DOHH2 (cell line): ENCODE results near the gene LRRC71.

Source experiments
- H3F3A ChIP-seq: fragments of 200-600 bp; sonication (generic), shearing (Covaris generic); 2 replicates; pipeline ENCODE4 v1.6.0; 2016; ENCODE audit warnings: antibody characterized with exemption, mild to moderate bottlenecking; ENCODE audit not compliant: control insufficient read depth, insufficient read depth
- H3K27ac ChIP-seq: fragments of 200-600 bp; sonication (generic); 2 replicates; pipeline ENCODE4 v1.5.1; 2014; ENCODE audit warnings: low read depth, mild to moderate bottlenecking, low read length, moderate library complexity
- H3K27me3 ChIP-seq: fragments of 200-600 bp; sonication (generic); 2 replicates; pipeline ENCODE4 v1.6.1; 2014; ENCODE audit warnings: mild to moderate bottlenecking, low read length, mixed read lengths; ENCODE audit not compliant: control insufficient read depth
- H3K36me3 ChIP-seq: fragments of 200-600 bp; sonication (generic); 2 replicates; pipeline ENCODE4 v1.6.1; 2014; ENCODE audit warnings: mild to moderate bottlenecking, low read length, moderate library complexity, mixed read lengths; ENCODE audit not compliant: control insufficient read depth
- H3K4me1 ChIP-seq: fragments of 200-600 bp; sonication (generic); 2 replicates; pipeline ENCODE4 v1.6.1; 2014; ENCODE audit warnings: mild to moderate bottlenecking, low read length, mixed read lengths; ENCODE audit not compliant: control insufficient read depth
- H3K4me2 ChIP-seq: fragments of 200-600 bp; sonication (generic); 2 replicates; pipeline ENCODE4 v1.6.0; 2014; ENCODE audit warnings: mild to moderate bottlenecking, low read length, moderate library complexity
- H3K4me3 ChIP-seq: fragments of 200-600 bp; sonication (generic); 2 replicates; pipeline ENCODE4 v1.5.1; 2014; ENCODE audit warnings: mild to moderate bottlenecking, low read length, mixed read lengths
- H3K79me2 ChIP-seq: fragments of 200-600 bp; sonication (generic); 2 replicates; pipeline ENCODE4 v1.6.1; 2014; ENCODE audit warnings: mild to moderate bottlenecking, low read length, mixed read lengths; ENCODE audit not compliant: control insufficient read depth
- H3K9me2 ChIP-seq: fragments of 200-600 bp; sonication (generic); replicated peaks from 2 replicates; pipeline ENCODE4 v1.6.1; 2014; ENCODE audit warnings: mild to moderate bottlenecking, low read length, mixed read lengths; ENCODE audit not compliant: control insufficient read depth
- H3K9me3 ChIP-seq: fragments of 200-600 bp; sonication (generic); 2 replicates; pipeline ENCODE4 v1.6.1; 2014; ENCODE audit warnings: antibody characterized with exemption, low read length, mixed read lengths; ENCODE audit not compliant: control insufficient read depth, insufficient read depth
- H4K20me1 ChIP-seq: fragments of 200-600 bp; sonication (generic); 2 replicates; pipeline ENCODE4 v1.6.0; 2014; ENCODE audit warnings: low read depth, mild to moderate bottlenecking, antibody characterized with exemption, low read length, moderate library complexity; ENCODE audit not compliant: control insufficient read depth, insufficient read depth
- EZH2phosphoT487 ChIP-seq: fragments of 200-600 bp; sonication (generic); IDR thresholded peaks from 2 replicates; pipeline ENCODE4 v1.6.1; 2017; ENCODE audit warnings: borderline replicate concordance, mild to moderate bottlenecking, antibody characterized with exemption, low read length, moderate library complexity, mixed read lengths
- TF ChIP-seq, protein P1 (sequence below): fragments of 200-600 bp; sonication (generic); IDR thresholded peaks from one replicate; pipeline ENCODE4 v1.5.1; 2014; ENCODE audit warnings: antibody characterized with exemption, mild to moderate bottlenecking, low read depth, low read length; ENCODE audit not compliant: poor library complexity, severe bottlenecking

Gene LRRC71

GRCh38 chr1:156970017-156970416, 49.6 kb downstream of the LRRC71 start:
- Histone ChIP-seq H3K27ac (no peak overlapping the region), H4K20me1 (no peaks in the 10 kb centered on the region), H3F3A (no peaks in the 10 kb centered on the region), H3K27me3 (no peaks in the 10 kb centered on the region), H3K4me3 (no peak overlapping the region), H3K4me2 (no peak overlapping the region), H3K79me2 (no peaks in the 10 kb centered on the region), H3K9me2 (no peaks in the 10 kb centered on the region), H3K4me1 (no peaks in the 10 kb centered on the region), H3K9me3 (no peaks in the 10 kb centered on the region), H3K36me3 (no peaks in the 10 kb centered on the region)
- TF ChIP-seq, protein P1, sequence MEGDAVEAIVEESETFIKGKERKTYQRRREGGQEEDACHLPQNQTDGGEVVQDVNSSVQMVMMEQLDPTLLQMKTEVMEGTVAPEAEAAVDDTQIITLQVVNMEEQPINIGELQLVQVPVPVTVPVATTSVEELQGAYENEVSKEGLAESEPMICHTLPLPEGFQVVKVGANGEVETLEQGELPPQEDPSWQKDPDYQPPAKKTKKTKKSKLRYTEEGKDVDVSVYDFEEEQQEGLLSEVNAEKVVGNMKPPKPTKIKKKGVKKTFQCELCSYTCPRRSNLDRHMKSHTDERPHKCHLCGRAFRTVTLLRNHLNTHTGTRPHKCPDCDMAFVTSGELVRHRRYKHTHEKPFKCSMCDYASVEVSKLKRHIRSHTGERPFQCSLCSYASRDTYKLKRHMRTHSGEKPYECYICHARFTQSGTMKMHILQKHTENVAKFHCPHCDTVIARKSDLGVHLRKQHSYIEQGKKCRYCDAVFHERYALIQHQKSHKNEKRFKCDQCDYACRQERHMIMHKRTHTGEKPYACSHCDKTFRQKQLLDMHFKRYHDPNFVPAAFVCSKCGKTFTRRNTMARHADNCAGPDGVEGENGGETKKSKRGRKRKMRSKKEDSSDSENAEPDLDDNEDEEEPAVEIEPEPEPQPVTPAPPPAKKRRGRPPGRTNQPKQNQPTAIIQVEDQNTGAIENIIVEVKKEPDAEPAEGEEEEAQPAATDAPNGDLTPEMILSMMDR = peak; percentile 39
- TF ChIP-seq EZH2phosphoT487 = no peak

DNA sequence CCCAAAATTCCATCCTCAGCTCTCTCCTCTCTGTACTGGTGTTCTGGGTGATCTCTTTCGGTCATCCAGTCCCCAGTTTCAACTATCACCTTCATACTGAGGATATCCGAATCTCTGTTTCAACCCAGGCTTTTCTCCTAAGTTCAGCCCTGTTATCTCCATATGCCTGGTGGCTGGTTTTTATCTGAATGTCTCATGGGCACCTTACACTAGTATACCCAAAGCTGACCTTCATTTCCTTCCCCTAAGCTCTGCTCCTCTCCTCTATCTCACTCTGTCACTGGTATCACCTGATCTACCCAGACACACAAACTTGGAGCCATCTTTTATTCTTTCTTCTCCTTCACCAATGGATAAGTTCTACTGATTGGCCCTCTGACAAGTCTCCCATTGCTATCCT, 53.0 kb downstream of the LRRC71 start:
- Histone ChIP-seq H3K4me2 (no peak overlapping the region), H4K20me1 (no peaks in the 10 kb centered on the region), H3K27ac (no peak overlapping the region), H3F3A (no peaks in the 10 kb centered on the region), H3K9me3 (no peaks in the 10 kb centered on the region), H3K9me2 (no peaks in the 10 kb centered on the region), H3K4me1 (no peaks in the 10 kb centered on the region), H3K4me3 (no peak overlapping the region), H3K27me3 (no peaks in the 10 kb centered on the region), H3K36me3 (peaks cover 9% of the 10 kb centered on the region), H3K79me2 (no peaks in the 10 kb centered on the region)
- TF ChIP-seq, protein P1 = no peak
- TF ChIP-seq EZH2phosphoT487 = no peak

DNA sequence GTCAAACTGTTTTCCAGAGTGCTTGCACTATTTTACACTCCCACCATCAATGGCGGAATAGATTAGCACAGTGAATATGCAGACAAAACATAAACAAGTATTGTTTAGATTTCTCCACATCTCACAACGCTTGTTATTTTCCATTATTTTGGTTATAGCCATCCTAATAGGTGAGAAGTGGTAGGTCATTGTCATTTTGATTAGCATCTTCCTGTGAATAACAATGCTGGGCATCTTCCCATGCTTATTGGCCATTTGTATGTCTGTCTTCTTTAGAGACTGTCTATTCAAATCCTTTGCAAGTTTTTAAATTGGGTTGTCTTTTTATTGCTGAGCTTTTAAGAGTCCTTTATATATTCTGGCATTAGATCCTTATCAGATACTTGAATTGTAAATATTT, 54.7 kb downstream of the LRRC71 start:
- no peaks in the 10 kb centered on the region for H3F3A ChIP-seq
- no peak for TF ChIP-seq EZH2phosphoT487
- TF ChIP-seq, protein P1 = no peak
- H3K27me3 ChIP-seq = no peaks in the 10 kb centered on the region
- no peaks in the 10 kb centered on the region for H3K9me3 ChIP-seq
- no peaks in the 10 kb centered on the region for H4K20me1 ChIP-seq
- H3K4me3 ChIP-seq = no peak overlapping the region
- peaks cover 9% of the 10 kb centered on the region for H3K36me3 ChIP-seq
- no peak overlapping the region for H3K4me2 ChIP-seq
- H3K27ac ChIP-seq = no peak overlapping the region
- no peaks in the 10 kb centered on the region for H3K4me1 ChIP-seq
- no peaks in the 10 kb centered on the region for H3K79me2 ChIP-seq
- no peaks in the 10 kb centered on the region for H3K9me2 ChIP-seq

- no peaks in the 10 kb centered on the region for H3K27me3 ChIP-seq
- TF ChIP-seq EZH2phosphoT487 = no peak
- TF ChIP-seq, protein P1 = no peak
- H3K4me2 ChIP-seq = no peak overlapping the region
- no peaks in the 10 kb centered on the region for H3K9me3 ChIP-seq
- no peaks in the 10 kb centered on the region for H3K9me2 ChIP-seq
- H3K27ac ChIP-seq = no peak overlapping the region
- no peaks in the 10 kb centered on the region for H3K4me1 ChIP-seq
- H3K4me3 ChIP-seq = no peak overlapping the region
- H3K79me2 ChIP-seq = no peaks in the 10 kb centered on the region
- peaks cover 9% of the 10 kb centered on the region for H3K36me3 ChIP-seq
- H3F3A ChIP-seq = no peaks in the 10 kb centered on the region
- no peaks in the 10 kb centered on the region for H4K20me1 ChIP-seq
Measured at GRCh38 chr1:156980551-156980950, 60.1 kb downstream of the LRRC71 start.
